NCI-H1417 treated with DMSO at 0.1 percent for 48 hours (cell line): Measurements from ENCODE around the gene ZC3H7B.
"Not testable (repeated sequence)": the region's sequence is repeated elsewhere in the genome, so short reads cannot be mapped to it uniquely, and the experiment has no call there.

Source experiments
- DNase-seq: peaks from one replicate; lab custom pipeline; 2025; lab: John Stamatoyannopoulos, UW

The ZC3H7B gene

GRCh38 chr22:41301085-41302020 lies at the start of gene ZC3H7B:
Gene ZC3H7B, plus strand, starts transcription at chr22:41301525. Its CDS starts 19,136 bp downstream, at chr22:41320661.
- DNase-seq, result no peak

GRCh38 chr22:41252365-41252764 lies 49.0 kb upstream of the ZC3H7B start:
- DNase-seq, result no peak

GRCh38 chr22:41254230-41254629 lies 47.1 kb upstream of the ZC3H7B start:
- DNase-seq, result no peak

- no peak for DNase-seq
Measured at GRCh38 chr22:41256254-41257253, 44.8 kb upstream of the ZC3H7B start.

- no peak for DNase-seq
Measured at GRCh38 chr22:41257696-41258095, 43.6 kb upstream of the ZC3H7B start.

GRCh38 chr22:41259756-41260155 lies 41.6 kb upstream of the ZC3H7B start:
- not testable (repeated sequence) for DNase-seq

- no peak for DNase-seq
Measured at GRCh38 chr22:41260871-41261270, 40.5 kb upstream of the ZC3H7B start.

GRCh38 chr22:41261541-41262249 lies 39.6 kb upstream of the ZC3H7B start:
- DNase-seq, result no peak

- DNase-seq, result no peak
Measured at GRCh38 chr22:41262250-41262765, 39.0 kb upstream of the ZC3H7B start.

GRCh38 chr22:41263704-41264103 lies 37.6 kb upstream of the ZC3H7B start:
- DNase-seq, result no peak

GRCh38 chr22:41264408-41264941 lies 36.9 kb upstream of the ZC3H7B start:
- DNase-seq, result no peak

GRCh38 chr22:41267958-41268357 lies 33.4 kb upstream of the ZC3H7B start:
- DNase-seq, result no peak

GRCh38 chr22:41271787-41272186 lies 29.5 kb upstream of the ZC3H7B start:
- DNase-seq, result no peak

GRCh38 chr22:41273128-41273527 lies 28.2 kb upstream of the ZC3H7B start:
- no peak for DNase-seq

GRCh38 chr22:41274856-41275255 lies 26.5 kb upstream of the ZC3H7B start:
- no peak for DNase-seq

GRCh38 chr22:41280065-41280464 lies 21.3 kb upstream of the ZC3H7B start:
- DNase-seq, result no peak

GRCh38 chr22:41280854-41281253 lies 20.5 kb upstream of the ZC3H7B start:
- no peak for DNase-seq

- no peak for DNase-seq
Measured at GRCh38 chr22:41284465-41284864, 16.9 kb upstream of the ZC3H7B start.

- no peak for DNase-seq
Measured at GRCh38 chr22:41285441-41285819, 15.9 kb upstream of the ZC3H7B start.

- peak; percentile 87 for DNase-seq
Measured at GRCh38 chr22:41285820-41286638, 15.3 kb upstream of the ZC3H7B start, which contains the start of gene RANGAP1. Gene RANGAP1, minus strand, starts transcription at chr22:41286187. Its CDS starts 5,143 bp downstream, at chr22:41281044.
